ENCODE results near the gene CARD19.

DNA sequence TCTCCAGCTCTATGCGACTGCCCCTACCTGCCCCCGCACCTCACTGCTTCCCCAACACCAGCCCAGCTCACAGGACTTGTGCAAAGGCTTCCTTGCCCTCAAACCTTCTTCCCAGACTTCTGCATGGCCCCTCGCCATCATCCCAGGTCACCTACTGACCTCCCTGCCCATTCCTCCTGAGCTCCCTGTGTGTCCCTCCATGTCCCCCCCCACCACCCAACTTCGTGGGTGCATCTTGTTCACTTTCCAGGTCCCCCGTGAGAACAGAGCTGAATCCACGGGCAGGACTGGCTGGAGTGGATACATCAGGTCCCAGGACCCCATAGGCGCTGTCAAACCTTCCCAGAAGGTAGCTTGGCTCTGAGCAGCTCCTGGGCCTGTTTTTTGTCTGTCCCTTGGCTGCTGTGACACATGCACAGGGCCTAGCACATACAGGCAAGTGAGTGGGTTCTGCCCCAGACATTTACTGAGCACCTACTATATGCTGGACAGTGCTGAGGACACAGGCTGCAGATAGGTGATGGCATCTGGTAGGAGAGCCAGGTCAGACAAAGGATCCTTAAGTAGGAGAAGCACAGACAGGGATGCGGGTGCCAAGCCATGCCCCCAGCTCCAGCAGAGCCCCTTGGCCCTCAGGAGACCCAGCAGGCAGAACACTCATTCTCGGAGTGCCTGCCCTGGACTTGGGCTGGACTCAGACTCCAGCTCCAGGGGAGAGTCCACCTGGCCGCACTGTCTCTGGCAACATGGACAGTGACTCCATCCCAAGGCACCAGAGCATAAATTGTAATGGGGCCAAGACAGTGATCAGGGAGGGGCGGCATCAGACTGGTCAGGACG is 23.1 kb downstream of the CARD19 start:
- TF ChIP-seq, protein P1, sequence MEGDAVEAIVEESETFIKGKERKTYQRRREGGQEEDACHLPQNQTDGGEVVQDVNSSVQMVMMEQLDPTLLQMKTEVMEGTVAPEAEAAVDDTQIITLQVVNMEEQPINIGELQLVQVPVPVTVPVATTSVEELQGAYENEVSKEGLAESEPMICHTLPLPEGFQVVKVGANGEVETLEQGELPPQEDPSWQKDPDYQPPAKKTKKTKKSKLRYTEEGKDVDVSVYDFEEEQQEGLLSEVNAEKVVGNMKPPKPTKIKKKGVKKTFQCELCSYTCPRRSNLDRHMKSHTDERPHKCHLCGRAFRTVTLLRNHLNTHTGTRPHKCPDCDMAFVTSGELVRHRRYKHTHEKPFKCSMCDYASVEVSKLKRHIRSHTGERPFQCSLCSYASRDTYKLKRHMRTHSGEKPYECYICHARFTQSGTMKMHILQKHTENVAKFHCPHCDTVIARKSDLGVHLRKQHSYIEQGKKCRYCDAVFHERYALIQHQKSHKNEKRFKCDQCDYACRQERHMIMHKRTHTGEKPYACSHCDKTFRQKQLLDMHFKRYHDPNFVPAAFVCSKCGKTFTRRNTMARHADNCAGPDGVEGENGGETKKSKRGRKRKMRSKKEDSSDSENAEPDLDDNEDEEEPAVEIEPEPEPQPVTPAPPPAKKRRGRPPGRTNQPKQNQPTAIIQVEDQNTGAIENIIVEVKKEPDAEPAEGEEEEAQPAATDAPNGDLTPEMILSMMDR (IDR thresholded peaks at IDR 0.05), result no peak
- no peak for TF ChIP-seq POLR2A (IDR thresholded peaks at IDR 0.05)
